Measurements from ENCODE around the gene MAPKAPK5. TPM values are rescaled to one million over a fixed set of nuclear protein-coding genes. Genes with fewer than 3 reads are reported as not detected.
A peak's percentile ranks its signal among the peaks of the same experiment; 100 is the strongest.

MAPKAPK5 gene
- total and polyA plus RNA-seq, 2 of the 13 experiments (the other 11 are each of a cell fraction or from before 2014, with no cell fraction given): 43.2 to 58.2 TPM

GRCh38 chr12:111841750-111842555, at the start of gene MAPKAPK5 (continued):
- TF ChIP-seq RNF219 (CRISPR knock-in tag; IDR thresholded peaks at IDR 0.05): no peak
- TF ChIP-seq ZSCAN21 (CRISPR knock-in tag; IDR thresholded peaks at IDR 0.05; ENCODE audit: borderline replicate concordance): no peak
- TF ChIP-seq NKX3-1 (CRISPR knock-in tag; IDR thresholded peaks at IDR 0.05): no peak; the same call in 1 of the 2 replicates
- no peak for TF ChIP-seq ZNF207 (IDR thresholded peaks at IDR 0.05; ENCODE audit: borderline replicate concordance)
- TF ChIP-seq ZNF317 (CRISPR knock-in tag; IDR thresholded peaks at IDR 0.05): peak; percentile 57; the same call in 1 of the 2 replicates
- TF ChIP-seq THYN1 (CRISPR knock-in tag; IDR thresholded peaks at IDR 0.05; ENCODE audit: borderline replicate concordance, low read depth): no peak
- peak; percentile 82 for TF ChIP-seq RXRA (CRISPR knock-in tag; IDR thresholded peaks at IDR 0.05)
- TF ChIP-seq FOXJ3 (CRISPR knock-in tag; IDR thresholded peaks at IDR 0.05; ENCODE audit: borderline replicate concordance): no peak
- TF ChIP-seq PRDM10 (CRISPR knock-in tag; IDR thresholded peaks at IDR 0.05; ENCODE audit: low read depth): no peak
- TF ChIP-seq ZNF691 (CRISPR knock-in tag; IDR thresholded peaks at IDR 0.05; ENCODE audit: borderline replicate concordance, low read depth): peak; percentile 81
- no peak for TF ChIP-seq ZNF740 (CRISPR knock-in tag; IDR thresholded peaks at IDR 0.05)
- TF ChIP-seq GMEB1 (CRISPR knock-in tag; IDR thresholded peaks at IDR 0.05; ENCODE audit: borderline replicate concordance): peak; percentile 86
- TF ChIP-seq PLSCR1 (CRISPR knock-in tag; IDR thresholded peaks at IDR 0.05; ENCODE audit: borderline replicate concordance): no peak
- TF ChIP-seq ZNF281 (CRISPR knock-in tag; IDR thresholded peaks at IDR 0.05; ENCODE audit: borderline replicate concordance): no peak

Data from HepG2 (cell line).